HepG2 (cell line): ENCODE data around the gene MTNR1A. TPM values are rescaled to one million over a fixed set of nuclear protein-coding genes. Genes with fewer than 3 reads are reported as not detected.

ENCODE experiments used
- ATAC-seq: fragments of 200-7000 bp; cut with Tn5 transposase; 3 replicates; pipeline ENCODE4 v1.9.1; 2020; ENCODE audit warnings: mild to moderate bottlenecking, moderate library complexity
- BruUV-seq: library from RNA; stranded (reverse); fragments of 400-500 nt; replicated peaks from 2 replicates; lab custom pipeline; 2021; lab: Mats Ljungman, UMichigan
- CTCF ChIA-PET: fragments of 300-600 bp; formaldehyde crosslinking; extraction: SDS; loops from one replicate; lab custom pipeline; 2021; ENCODE audit warnings: low total read pairs, inconsistent platforms, low intra/inter-chr PET ratio; lab: Yijun Ruan, JAX
- POLR2A ChIA-PET: fragments of 350-600 bp; sonication (Branson Sonifier 250); formaldehyde crosslinking; loops from one replicate; lab custom pipeline; 2020; ENCODE audit warnings: antibody characterized with exemption, inconsistent platforms; lab: Yijun Ruan, JAX
- DNase-seq: peaks from one replicate; pipeline ENCODE4 v3.0.0-alpha.2; 2015; ENCODE audit warnings: low spot score
- FAIRE-seq: peaks from 3 replicates; lab custom pipeline; 2011; peaks lifted over from hg19 to GRCh38; lab: Jason Lieb, UNC
- H2AFZ ChIP-seq: one replicate; pipeline ENCODE4 v1.6.1; 2011; ENCODE audit warnings: low read length, inconsistent platforms
- H3K27ac ChIP-seq: fragments of 300-600 bp; 3 replicates; pipeline ENCODE4 v1.8.0; 2011; ENCODE audit warnings: mixed run types, mild to moderate bottlenecking, mixed read lengths, low read length, inconsistent platforms; ENCODE audit not compliant: insufficient read depth; ENCODE audit errors: extremely low read length
- H3K27me3 ChIP-seq, 2 experiments: fragments of 200-600 bp in 1 of 2; 2 replicates in 1 of 2; 3 replicates in 1 of 2; pipeline versions ENCODE4 v1.6.0 to v1.8.0; 2011; ENCODE audit warnings: low read length in 2 of 2, mild to moderate bottlenecking in 2 of 2, moderate library complexity in 2 of 2, inconsistent platforms in 1 of 2; ENCODE audit not compliant: insufficient read depth in 2 of 2, control insufficient read depth in 1 of 2
- H3K36me3 ChIP-seq, 2 experiments: fragments of 200-600 bp in 1 of 2; replicated peaks in 1 of 2; 2 replicates in 1 of 2; 3 replicates in 1 of 2; pipeline versions ENCODE4 v1.5.1 to v1.8.0; 2011; ENCODE audit warnings: low read length in 2 of 2, inconsistent platforms in 1 of 2; ENCODE audit not compliant: insufficient read depth in 2 of 2, control insufficient read depth in 1 of 2
- H3K4me1 ChIP-seq: 2 replicates; pipeline ENCODE4 v1.5.1; 2012; ENCODE audit warnings: low read length, inconsistent platforms; ENCODE audit not compliant: insufficient read depth
- H3K4me2 ChIP-seq: 2 replicates; pipeline ENCODE4 v1.6.0; 2011; ENCODE audit warnings: low read depth, low read length, inconsistent platforms
- H3K4me3 ChIP-seq, 3 experiments: fragments of 200-600 bp in 1 of 3; sonication (generic), shearing (Covaris generic) in 1 of 3; replicated peaks in 1 of 3; 2 replicates each; pipeline ENCODE4 v1.5.1; 2011 to 2016; ENCODE audit warnings: low read length in 3 of 3, inconsistent platforms in 2 of 3, low read depth in 2 of 3, mild to moderate bottlenecking in 2 of 3, control low read depth in 1 of 3, mixed read lengths in 1 of 3; ENCODE audit not compliant: insufficient read depth in 1 of 3
- H3K79me2 ChIP-seq: one replicate; pipeline ENCODE4 v1.6.1; 2011; ENCODE audit warnings: low read length, inconsistent platforms; ENCODE audit not compliant: insufficient read depth
- H3K9ac ChIP-seq: 2 replicates; pipeline ENCODE4 v1.6.0; 2011; ENCODE audit warnings: mild to moderate bottlenecking, low read depth, low read length, inconsistent platforms; ENCODE audit not compliant: insufficient read depth
- H3K9me3 ChIP-seq: 2 replicates; pipeline ENCODE4 v1.5.1; 2012; ENCODE audit warnings: mild to moderate bottlenecking, low read length
- H4K20me1 ChIP-seq: 2 replicates; pipeline ENCODE4 v1.6.0; 2011; ENCODE audit warnings: inconsistent platforms, mild to moderate bottlenecking, low read length, moderate library complexity; ENCODE audit not compliant: insufficient read depth
- CREB1 ChIP-seq, 2 experiments: fragments of 450-650 bp in 1 of 2; IDR thresholded peaks; 2 replicates each; pipeline ENCODE4 v1.6.1; 2016 to 2017; ENCODE audit warnings: control low read depth in 1 of 2, mild to moderate bottlenecking in 1 of 2, missing compliant biosample characterization in 1 of 2, missing genetic modification characterization in 1 of 2
- FOXP4 ChIP-seq: sonication (generic); formaldehyde crosslinking; IDR thresholded peaks from 2 replicates; pipeline ENCODE4 v1.4.0; 2020; ENCODE audit warnings: missing genetic modification reagents
- HNRNPK ChIP-seq: fragments of 200-400 bp; formaldehyde crosslinking; IDR thresholded peaks from 2 replicates; pipeline ENCODE4 v1.6.1; 2018; ENCODE audit warnings: low read length, low read depth, moderate library complexity, mild to moderate bottlenecking; ENCODE audit not compliant: poor library complexity, severe bottlenecking
- SKI ChIP-seq: fragments of 450-650 bp; IDR thresholded peaks from one replicate; pipeline ENCODE4 v1.6.1; 2018; ENCODE audit warnings: mild to moderate bottlenecking; ENCODE audit not compliant: partially characterized antibody
- SSRP1 ChIP-seq: IDR thresholded peaks from 2 replicates; pipeline ENCODE4 v1.6.1; 2016; ENCODE audit warnings: control low read depth
- ZNF180 ChIP-seq: sonication (generic); formaldehyde crosslinking; IDR thresholded peaks from 2 replicates; pipeline ENCODE4 v1.4.0; 2020; ENCODE audit warnings: low read depth, missing genetic modification reagents, borderline replicate concordance
- ZNF354B ChIP-seq: sonication (generic); formaldehyde crosslinking; IDR thresholded peaks from 2 replicates; pipeline ENCODE4 v1.8.0; 2022; ENCODE audit warnings: mild to moderate bottlenecking, missing genetic modification reagents
- ZNF367 ChIP-seq: sonication (generic); formaldehyde crosslinking; IDR thresholded peaks from 2 replicates; pipeline ENCODE4 v1.4.0; 2020; ENCODE audit warnings: missing genetic modification reagents, borderline replicate concordance
- WGBS: methylation state at CpG from one replicate; pipeline ENCODE4 v1.1.6; 2017; ENCODE audit warnings: low lambda C conversion rate; 5-methylcytosine and 5-hydroxymethylcytosine counted together
- in situ Hi-C: cut with HindIII; loops from 2 replicates; pipeline ENCODE4 v1.10.0; 2017; ENCODE audit warnings: low pct_unique_long_range_greater_than_20kb; ENCODE audit not compliant: extremely low pct_ligation_motif_present
- intact Hi-C: fragments of 100-400 bp; cut with micrococcal nuclease; formaldehyde crosslinking; loops from one replicate; pipeline ENCODE4 v1.10.0; 2022; ENCODE audit not compliant: unreplicated experiment
- polyA plus RNA-seq, 8 experiments: library from polyadenylated mRNA; depleted of rRNA in 3 of 8; stranded (reverse) in 7 of 8; unstranded in 1 of 8; fragments of >200 nt; fragmentation: Illumina TruSeq in 4 of 8; extraction: Trizol in 4 of 8; gene quantifications; 2 replicates each; pipeline versions ENCODE4 v1.2.1 to v1.2.3, GENCODE V29; 2011 to 2016; ENCODE audit warnings: low read depth in 4 of 8, missing spikeins in 1 of 8, mixed read lengths in 1 of 8; ENCODE audit not compliant: insufficient read depth in 1 of 8
- small RNA-seq, 3 experiments: library from RNA; depleted of rRNA; stranded (forward); fragments of <200 nt; gene quantifications; one replicate each; pipeline ENCODE3, GENCODE V24; 2012; ENCODE audit warnings: low read depth in 2 of 3, low replicate concordance in 1 of 3; ENCODE audit not compliant: insufficient read length in 3 of 3, insufficient read depth in 2 of 3
- total RNA-seq, 5 experiments: library from RNA; depleted of rRNA; stranded (reverse); fragments of >200 nt; fragmentation: Illumina TruSeq; extraction: Trizol; gene quantifications; 2 replicates each; pipeline ENCODE4 v1.2.3, GENCODE V29; 2016; ENCODE audit warnings: low read depth in 1 of 5

The MTNR1A gene
- total and polyA plus RNA-seq, 2 of the 13 experiments (the other 11 are each of a cell fraction or from before 2014, with no cell fraction given) = not detected

DNA sequence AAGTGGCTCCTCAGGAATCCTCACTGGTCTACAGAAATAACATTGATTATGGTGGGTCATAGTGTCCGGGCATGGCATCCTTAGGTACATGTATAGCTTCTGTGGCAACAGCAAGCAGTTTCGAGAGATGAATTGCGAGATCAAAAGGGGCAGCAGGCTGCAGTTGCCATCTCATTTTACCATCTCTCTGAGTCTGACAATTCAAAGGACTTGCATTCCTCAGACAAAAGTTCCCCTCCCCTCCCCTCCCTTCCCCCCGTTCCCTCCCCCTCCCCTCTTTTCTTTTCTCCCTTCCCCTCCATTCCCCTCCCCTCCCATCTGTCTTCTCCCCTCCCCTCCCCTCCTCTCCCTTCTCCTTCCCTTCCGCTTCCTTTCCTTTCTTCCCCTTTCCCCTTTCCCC, 70.2 kb downstream of the MTNR1A start:
- Histone ChIP-seq H3K9me3 (no peaks in the 10 kb centered on the region), H3K4me2 (no peak overlapping the region), H2AFZ (no peak overlapping the region), H3K27me3 (peaks cover 1 to 19% of the 10 kb centered on the region in 2 experiments; a peak in 4 of 5 replicates), H3K36me3 (no peaks in the 10 kb centered on the region), H3K9ac (no peak overlapping the region), H3K27ac (no peak overlapping the region), H4K20me1 (no peaks in the 10 kb centered on the region), H3K4me3 (no peak overlapping the region), H3K4me1 (no peaks in the 10 kb centered on the region), H3K79me2 (no peaks in the 10 kb centered on the region)
- intact Hi-C loops = no loop called here
- DNase-seq (no peak), FAIRE-seq (no peak), ATAC-seq (no peak)
- CTCF ChIA-PET = no interaction called here
- 20% methylated on average over 5 of the region's 5 CpGs for WGBS
- TF ChIP-seq HNRNPK (peak; percentile 58), ZNF354B (CRISPR knock-in tag) (no peak)
- BruUV-seq = no TSS peak
- in situ Hi-C loops = no loop called here
- POLR2A ChIA-PET = no interaction called here

- ATAC-seq = no peak
- H2AFZ ChIP-seq = no peak overlapping the region
- H3K4me2 ChIP-seq = no peak overlapping the region
- no peaks in the 10 kb centered on the region for H4K20me1 ChIP-seq
- H3K36me3 ChIP-seq = no peaks in the 10 kb centered on the region
- no peak overlapping the region for H3K27ac ChIP-seq
- BruUV-seq = no TSS peak
- in situ Hi-C loops (no loop called here), intact Hi-C loops (no loop called here)
- H3K9ac ChIP-seq = no peak overlapping the region
- ChIA-PET CTCF (no interaction called here), POLR2A (no interaction called here)
- H3K79me2 ChIP-seq = no peaks in the 10 kb centered on the region
- no peaks in the 10 kb centered on the region for H3K9me3 ChIP-seq
- no peak overlapping the region for H3K4me3 ChIP-seq
- DNase-seq = no peak
- 82% methylated on average over 9 of the region's 16 CpGs for WGBS
- peaks cover 1 to 21% of the 10 kb centered on the region in 2 experiments; a peak in 3 of 5 replicates for H3K27me3 ChIP-seq
- TF ChIP-seq SKI (no peak), SSRP1 (CRISPR knock-in tag) (no peak), ZNF367 (CRISPR knock-in tag) (no peak), ZNF180 (no peak), CREB1 (IDR thresholded peaks at IDR 0.05) (no peak), CREB1 (CRISPR knock-in tag; IDR thresholded peaks at IDR 0.05) (no peak), FOXP4 (no peak)
- no peak for FAIRE-seq
- H3K4me1 ChIP-seq = no peaks in the 10 kb centered on the region
Observed at GRCh38 chr4:186483656-186484055, 71.7 kb downstream of the MTNR1A start.

Small RNA genes within 50 kb of the gene (small RNA-seq; reads per million reads assigned to genes)
- gene RNU6-1055P = 0 reads per million in 3 experiments

Other genes starting within 250 kb of the MTNR1A start
- 176 and 185 TPM in 2 replicates for gene FAT1, start 168.3 kb upstream of the MTNR1A start, total RNA-seq (2016; rRNA removed; fragmentation: Illumina TruSeq; extraction: Trizol)
- gene FAT1, start 168.3 kb upstream of the MTNR1A start, polyA plus RNA-seq (2011; rRNA removed) = 193 and 216 TPM in 2 replicates